K562 (cell line): ENCODE results near the gene TMEM266. TPM values are rescaled to one million over a fixed set of nuclear protein-coding genes. Genes with fewer than 3 reads are reported as not detected.

Source experiments
- ATAC-seq: fragments of 200-7000 bp; cut with Tn5 transposase; 3 replicates; pipeline ENCODE4 v1.9.1; 2020; ENCODE audit warnings: moderate library complexity
- BruUV-seq: library from RNA; stranded (reverse); fragments of 400-500 nt; replicated peaks from 2 replicates; lab custom pipeline; 2021; lab: Mats Ljungman, UMichigan
- CTCF ChIA-PET: fragments of 300-600 bp; formaldehyde crosslinking; extraction: SDS; loops from one replicate; lab custom pipeline; 2021; ENCODE audit warnings: low intra/inter-chr PET ratio; lab: Yijun Ruan, JAX
- POLR2A ChIA-PET: fragments of 300-600, 350-650 bp; sonication (Branson Sonifier 250); formaldehyde crosslinking; extraction: SDS; loops from one replicate; lab custom pipeline; 2021; ENCODE audit warnings: antibody characterized with exemption, inconsistent platforms; lab: Yijun Ruan, JAX
- DNase-seq, 4 experiments: peaks; one replicate each; pipeline versions ENCODE4 v3.0.0 to v3.0.0-alpha.2; 2011 to 2018; ENCODE audit warnings: low spot score in 3 of 4, mixed read lengths in 3 of 4; ENCODE audit errors: extremely low read depth in 1 of 4
- FAIRE-seq: peaks from 2 replicates; lab custom pipeline; 2011; peaks lifted over from hg19 to GRCh38; lab: Jason Lieb, UNC
- H2AFZ ChIP-seq: 2 replicates; pipeline ENCODE4 v1.6.0; 2011; ENCODE audit warnings: low read depth, low read length, control low read depth, inconsistent platforms
- H3K27ac ChIP-seq: fragments of 200-600 bp; 3 replicates; pipeline ENCODE4 v1.8.0; 2011; ENCODE audit warnings: low read depth, mild to moderate bottlenecking, control low read depth, inconsistent platforms, low read length, moderate library complexity, mixed read lengths; ENCODE audit errors: extremely low read depth
- H3K27me3 ChIP-seq, 2 experiments: fragments of 300-600 bp in 1 of 2; 2 replicates in 1 of 2; 3 replicates in 1 of 2; pipeline versions ENCODE4 v1.6.0 to v1.8.0; 2011; ENCODE audit warnings: inconsistent platforms in 2 of 2, low read length in 2 of 2, mild to moderate bottlenecking in 1 of 2, mixed read lengths in 1 of 2, moderate library complexity in 1 of 2; ENCODE audit not compliant: control insufficient read depth in 2 of 2, insufficient read depth in 2 of 2
- H3K36me3 ChIP-seq: fragments of 300-600 bp; 3 replicates; pipeline ENCODE4 v1.8.0; 2011; ENCODE audit warnings: mild to moderate bottlenecking, low read length, inconsistent platforms; ENCODE audit not compliant: control insufficient read depth, insufficient read depth
- H3K4me1 ChIP-seq, 2 experiments: fragments of 200-600 bp in 1 of 2; replicated peaks in 1 of 2; 2 replicates in 1 of 2; 3 replicates in 1 of 2; pipeline versions ENCODE4 v1.5.1 to v1.8.0; 2011; ENCODE audit warnings: inconsistent platforms in 2 of 2, low read length in 2 of 2, mild to moderate bottlenecking in 1 of 2, mixed read lengths in 1 of 2, moderate library complexity in 1 of 2; ENCODE audit not compliant: control insufficient read depth in 2 of 2, insufficient read depth in 2 of 2
- H3K4me2 ChIP-seq: 2 replicates; pipeline ENCODE4 v1.6.1; 2011; ENCODE audit warnings: low read length, control low read depth, inconsistent platforms, mixed read lengths; ENCODE audit not compliant: insufficient read depth
- H3K4me3 ChIP-seq: fragments of 200-600 bp; sonication (generic), shearing (Covaris generic); 2 replicates; pipeline ENCODE4 v1.5.1; 2016; ENCODE audit warnings: control low read depth, inconsistent platforms
- H3K79me2 ChIP-seq: fragments of 200-600 bp; 3 replicates; pipeline ENCODE4 v1.8.0; 2011; ENCODE audit warnings: low read length, inconsistent platforms; ENCODE audit not compliant: control insufficient read depth, insufficient read depth
- H3K9ac ChIP-seq, 2 experiments: 2 replicates each; pipeline versions ENCODE4 v1.6.0 to v1.6.1; 2011; ENCODE audit warnings: low read depth in 2 of 2, low read length in 2 of 2, control low read depth in 1 of 2, inconsistent platforms in 1 of 2, mild to moderate bottlenecking in 1 of 2, mixed read lengths in 1 of 2; ENCODE audit not compliant: insufficient read depth in 1 of 2
- H3K9me1 ChIP-seq: one replicate; pipeline ENCODE4 v1.6.0; 2011; ENCODE audit warnings: inconsistent platforms, mild to moderate bottlenecking, low read length, moderate library complexity; ENCODE audit not compliant: control insufficient read depth, insufficient read depth
- H3K9me3 ChIP-seq: replicated peaks from 2 replicates; pipeline ENCODE4 v1.5.1; 2011; ENCODE audit warnings: low read depth, low read length, inconsistent platforms; ENCODE audit not compliant: control insufficient read depth, insufficient read depth
- H4K20me1 ChIP-seq: replicated peaks from 2 replicates; pipeline ENCODE4 v1.6.1; 2011; ENCODE audit warnings: low read length, inconsistent platforms, mixed read lengths; ENCODE audit not compliant: control insufficient read depth, insufficient read depth
- BRD4 ChIP-seq: fragments of 200-600 bp; sonication (generic); IDR thresholded peaks from 2 replicates; pipeline ENCODE4 v1.6.1; 2017; ENCODE audit warnings: inconsistent platforms
- MCM7 ChIP-seq, 2 experiments: fragments of 450-650 bp; IDR thresholded peaks; 2 replicates each; pipeline ENCODE4 v1.6.1; 2016 to 2018
- U2AF1 ChIP-seq: fragments of 200-400 bp; formaldehyde crosslinking; optimal IDR thresholded peaks from 2 replicates; pipeline ENCODE3; 2017; ENCODE audit warnings: mild to moderate bottlenecking, low read depth, low read length, moderate library complexity
- ZNF324 ChIP-seq: fragments of 250-450 bp; sonication (Bioruptor Pico); IDR thresholded peaks from 2 replicates; pipeline ENCODE4 v1.4.0; 2020; ENCODE audit warnings: mild to moderate bottlenecking
- ZNF431 ChIP-seq: sonication (generic); formaldehyde crosslinking; IDR thresholded peaks from 2 replicates; pipeline ENCODE4 v1.8.0; 2022; ENCODE audit warnings: mild to moderate bottlenecking, missing genetic modification reagents
- ZSCAN29 ChIP-seq: fragments of 450-650 bp; IDR thresholded peaks from 2 replicates; pipeline ENCODE4 v1.6.1; 2017
- WGBS: fragments of 100-300 bp; shearing (Covaris generic); methylation state at CpG from one replicate; pipeline ENCODE4 v1.1.6; 2016; ENCODE audit warnings: low coverage, mixed read lengths; ENCODE audit not compliant: insufficient coverage; ENCODE audit errors: missing lambda C conversion rate; 5-methylcytosine and 5-hydroxymethylcytosine counted together
- in situ Hi-C: fragments of 300-500 bp; cut with MboI; formaldehyde crosslinking; loops from 4 replicates; pipeline ENCODE4 v1.15.0; 2018; ENCODE audit warnings: inconsistent platforms, mixed read lengths
- intact Hi-C: fragments of 100-400 bp; cut with micrococcal nuclease; formaldehyde crosslinking; loops from 2 replicates; pipeline ENCODE4 v1.14.2; 2022
- polyA plus RNA-seq, 8 experiments: library from polyadenylated mRNA; depleted of rRNA in 4 of 8; stranded (reverse) in 5 of 8; unstranded in 3 of 8; fragments of >200 nt; fragmentation: Nextera tagmentation in 2 of 8; fragmentation: Illumina TruSeq in 1 of 8; extraction: Ambion mirVana in 2 of 8; extraction: Trizol in 1 of 8; gene quantifications; 2 replicates each; pipeline versions ENCODE4 v1.2.1 to v1.2.3, GENCODE V29; 2011 to 2014; ENCODE audit warnings: inconsistent platforms in 1 of 8, missing spikeins in 1 of 8
- total RNA-seq, 7 experiments: library from RNA; depleted of rRNA in 6 of 7; stranded (reverse); fragments of >200 nt in 6 of 7; fragmentation: Illumina TruSeq in 2 of 7; extraction: Trizol in 2 of 7; gene quantifications; 2 replicates each; pipeline versions ENCODE4 v1.2.1 to v1.2.3, GENCODE V29; 2011 to 2021; ENCODE audit warnings: low replicate concordance in 1 of 7
- TF ChIP-seq, protein P1 (sequence below): fragments of 450-650 bp; formaldehyde crosslinking; conservative IDR thresholded peaks from 2 replicates; pipeline ENCODE4 v1.4.0; 2022; ENCODE audit warnings: mild to moderate bottlenecking, missing genetic modification characterization

The TMEM266 gene
- total and polyA plus RNA-seq, 9 of the 15 experiments (the other 6 are each of a cell fraction or from before 2014, with no cell fraction given) = not detected

- TF ChIP-seq, protein P1, sequence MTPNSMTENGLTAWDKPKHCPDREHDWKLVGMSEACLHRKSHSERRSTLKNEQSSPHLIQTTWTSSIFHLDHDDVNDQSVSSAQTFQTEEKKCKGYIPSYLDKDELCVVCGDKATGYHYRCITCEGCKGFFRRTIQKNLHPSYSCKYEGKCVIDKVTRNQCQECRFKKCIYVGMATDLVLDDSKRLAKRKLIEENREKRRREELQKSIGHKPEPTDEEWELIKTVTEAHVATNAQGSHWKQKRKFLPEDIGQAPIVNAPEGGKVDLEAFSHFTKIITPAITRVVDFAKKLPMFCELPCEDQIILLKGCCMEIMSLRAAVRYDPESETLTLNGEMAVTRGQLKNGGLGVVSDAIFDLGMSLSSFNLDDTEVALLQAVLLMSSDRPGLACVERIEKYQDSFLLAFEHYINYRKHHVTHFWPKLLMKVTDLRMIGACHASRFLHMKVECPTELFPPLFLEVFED (CRISPR knock-in tag) = no peak
- TF ChIP-seq, all 486 proteins: peak for 10
Measured at GRCh38 chr15:76163457-76164295, 103.9 kb downstream of the TMEM266 start (continued).

- Histone ChIP-seq H2AFZ (no peak overlapping the region), H3K4me2 (no peak overlapping the region), H3K79me2 (no peaks in the 10 kb centered on the region), H3K9ac (no peak overlapping the region), H3K4me3 (no peak overlapping the region), H3K27me3 (peaks cover 36 to 85% of the 10 kb centered on the region in 2 experiments), H3K36me3 (no peaks in the 10 kb centered on the region), H3K27ac (no peak overlapping the region), H4K20me1 (0 out of 2 replicates have a peak, but pooled peaks cover 10% of the 10 kb centered on the region), H3K9me1 (no peaks in the 10 kb centered on the region), H3K9me3 (no peaks in the 10 kb centered on the region), H3K4me1 (peaks cover 3 to 8% of the 10 kb centered on the region in 2 experiments; a peak in 3 of 5 replicates)
- ChIA-PET POLR2A (interaction anchor here (0.8 kb wide), 1 partner anchor 9 kb away, joined by 3 read pairs; no protein-coding TSS in a partner anchor), CTCF (no interaction called here)
- whole genome bisulfite sequencing = 7% methylated on average over 5 of the region's 8 CpGs
- no peak for FAIRE-seq
- DNase-seq = no peak
- in situ Hi-C loops = no loop called here
- intact Hi-C loops = no loop called here
- no peak for ATAC-seq
- TF ChIP-seq ZNF324 = no peak
- no peak for TF ChIP-seq U2AF1
- no peak for TF ChIP-seq MCM7 (IDR thresholded peaks at IDR 0.05)
- TF ChIP-seq ZSCAN29 = no peak
- no peak for TF ChIP-seq BRD4
- no peak for TF ChIP-seq ZNF431
- no TSS peak for BruUV-seq
Measured at GRCh38 chr15:76164602-76165001, 104.8 kb downstream of the TMEM266 start.
